Mesendoderm (in vitro differentiated cells): ENCODE measurements around the gene MEIS2.

Experiments used
- DNase-seq: peaks from one replicate; pipeline ENCODE4 v3.0.0; 2013
- H2AK5ac ChIP-seq: 2 replicates; pipeline ENCODE4 v1.6.1; 2013; ENCODE audit warnings: low read length, inconsistent platforms
- H2BK120ac ChIP-seq: 2 replicates; pipeline ENCODE4 v1.6.1; 2013; ENCODE audit warnings: low read depth, mild to moderate bottlenecking, low read length, moderate library complexity, mixed read lengths
- H2BK15ac ChIP-seq: replicated peaks from 2 replicates; pipeline ENCODE4 v1.6.1; 2013; ENCODE audit warnings: low read depth, mild to moderate bottlenecking, moderate library complexity
- H2BK5ac ChIP-seq: 2 replicates; pipeline ENCODE4 v1.6.1; 2013; ENCODE audit warnings: low read length, inconsistent platforms
- H3K18ac ChIP-seq: 2 replicates; pipeline ENCODE4 v1.6.1; 2013; ENCODE audit warnings: mild to moderate bottlenecking, low read length, mixed read lengths
- H3K23ac ChIP-seq: one replicate; pipeline ENCODE4 v1.6.1; 2013; ENCODE audit warnings: low read length
- H3K27ac ChIP-seq: 2 replicates; pipeline ENCODE4 v1.5.1; 2013; ENCODE audit warnings: low read depth, mild to moderate bottlenecking, inconsistent platforms, low read length, moderate library complexity
- H3K27me3 ChIP-seq: 2 replicates; pipeline ENCODE4 v1.6.1; 2013; ENCODE audit warnings: low read length, control low read depth, mild to moderate bottlenecking, inconsistent platforms; ENCODE audit not compliant: insufficient read depth, poor library complexity
- H3K36me3 ChIP-seq: 2 replicates; pipeline ENCODE4 v1.6.1; 2013; ENCODE audit warnings: low read length, inconsistent platforms; ENCODE audit not compliant: control insufficient read depth, insufficient read depth
- H3K4ac ChIP-seq: one replicate; pipeline ENCODE4 v1.6.1; 2013; ENCODE audit warnings: low read depth, mild to moderate bottlenecking, low read length, moderate library complexity
- H3K4me1 ChIP-seq: 2 replicates; pipeline ENCODE4 v1.6.1; 2013; ENCODE audit warnings: low read depth, low read length, inconsistent platforms; ENCODE audit not compliant: control insufficient read depth
- H3K4me2 ChIP-seq: 2 replicates; pipeline ENCODE4 v1.6.1; 2013; ENCODE audit warnings: low read length
- H3K4me3 ChIP-seq: 2 replicates; pipeline ENCODE4 v1.5.1; 2013; ENCODE audit warnings: mild to moderate bottlenecking, low read length
- H3K56ac ChIP-seq: one replicate; pipeline ENCODE4 v1.6.1; 2013; ENCODE audit warnings: low read length
- H3K79me1 ChIP-seq: 2 replicates; pipeline ENCODE4 v1.6.1; 2013; ENCODE audit warnings: low read length, inconsistent platforms
- H3K79me2 ChIP-seq: 2 replicates; pipeline ENCODE4 v1.6.1; 2013; ENCODE audit warnings: mild to moderate bottlenecking, low read length; ENCODE audit not compliant: control insufficient read depth, insufficient read depth
- H3K9ac ChIP-seq: 2 replicates; pipeline ENCODE4 v1.6.1; 2013; ENCODE audit warnings: low read length, inconsistent platforms
- H4K5ac ChIP-seq: one replicate; pipeline ENCODE4 v1.6.1; 2013; ENCODE audit warnings: low read length
- H4K8ac ChIP-seq: one replicate; pipeline ENCODE4 v1.6.1; 2013; ENCODE audit warnings: low read depth, mild to moderate bottlenecking, control low read depth, low read length, moderate library complexity
- WGBS: extraction: QIAGEN DNeasy Blood & Tissue Kit; methylation state at CpG from one replicate; pipeline ENCODE4 v1.1.7; 2013; ENCODE audit warnings: low lambda C conversion rate, missing lambda C conversion rate; ENCODE audit not compliant: insufficient coverage; ENCODE audit errors: extremely low coverage; 5-methylcytosine and 5-hydroxymethylcytosine counted together

Gene MEIS2

GRCh38 chr15:36885771-36886170 lies 214.6 kb downstream of the MEIS2 start:
- no peak for DNase-seq
- H3K9ac ChIP-seq, result no peak overlapping the region
- H3K4me1 ChIP-seq, result no peaks in the 10 kb centered on the region
- no peak overlapping the region for H3K4me2 ChIP-seq
- H3K79me1 ChIP-seq, result no peaks in the 10 kb centered on the region
- H3K23ac ChIP-seq, result no peak overlapping the region
- H3K56ac ChIP-seq, result no peak overlapping the region
- H3K4ac ChIP-seq, result no peak overlapping the region
- H4K8ac ChIP-seq, result no peak overlapping the region
- H3K36me3 ChIP-seq, result no peaks in the 10 kb centered on the region
- no peak overlapping the region for H2AK5ac ChIP-seq
- H3K18ac ChIP-seq, result no peak overlapping the region
- no peak overlapping the region for H3K27ac ChIP-seq
- no peak overlapping the region for H2BK5ac ChIP-seq
- peaks cover 64% of the 10 kb centered on the region for H3K27me3 ChIP-seq
- H3K79me2 ChIP-seq, result no peaks in the 10 kb centered on the region
- no peak overlapping the region for H2BK15ac ChIP-seq
- H3K4me3 ChIP-seq, result no peak overlapping the region
- WGBS, result no CpG with 5 or more reads among the region's 3 CpGs
- no peak overlapping the region for H2BK120ac ChIP-seq
- H4K5ac ChIP-seq, result no peak overlapping the region

DNA sequence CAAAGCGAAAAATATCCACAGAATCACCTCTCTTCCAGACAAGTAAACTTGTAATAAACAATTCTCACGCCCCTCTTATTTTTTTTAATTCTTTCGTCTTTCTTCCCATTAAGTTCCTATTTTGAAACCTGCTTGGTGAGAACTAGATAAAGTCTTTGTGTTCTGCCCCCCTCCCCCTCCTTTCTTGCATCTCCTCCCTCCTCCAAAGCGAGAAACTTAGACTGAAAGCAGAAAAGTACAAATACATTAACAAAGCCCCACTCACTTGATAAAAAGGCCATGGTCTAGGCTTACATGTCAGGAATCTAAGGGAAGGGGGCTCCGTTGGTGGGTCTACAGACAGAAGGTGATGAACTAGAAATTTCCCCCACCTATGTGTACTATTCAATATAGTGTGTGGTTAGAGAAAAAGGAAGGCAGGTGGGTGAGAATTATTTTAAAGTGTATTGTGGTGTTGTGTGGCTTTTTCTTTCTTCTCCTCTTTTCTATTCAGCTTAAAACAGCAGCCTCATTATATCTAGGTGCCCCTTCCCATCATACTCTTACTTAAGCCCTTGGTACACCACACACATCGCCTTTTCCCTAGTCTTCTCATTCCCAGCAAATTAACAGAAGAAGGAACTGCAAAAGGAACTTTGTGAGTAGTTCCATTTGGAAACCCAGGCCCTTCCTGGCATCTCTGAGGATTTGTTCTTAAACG lies 215.3 kb downstream of the MEIS2 start:
- Histone ChIP-seq H3K4me2 (no peak overlapping the region), H2BK15ac (no peak overlapping the region), H3K56ac (no peak overlapping the region), H2BK5ac (no peak overlapping the region), H3K9ac (no peak overlapping the region), H3K23ac (no peak overlapping the region), H3K79me2 (no peaks in the 10 kb centered on the region), H3K36me3 (no peaks in the 10 kb centered on the region), H4K8ac (no peak overlapping the region), H3K4me3 (no peak overlapping the region), H3K27me3 (peaks cover 71% of the 10 kb centered on the region), H3K79me1 (no peaks in the 10 kb centered on the region), H3K27ac (no peak overlapping the region), H3K4me1 (peaks cover 2% of the 10 kb centered on the region), H3K4ac (no peak overlapping the region), H2AK5ac (no peak overlapping the region), H4K5ac (no peak overlapping the region), H2BK120ac (no peak overlapping the region), H3K18ac (no peak overlapping the region)
- no peak for DNase-seq
- WGBS, result no CpG with 5 or more reads among the region's 7 CpGs

GRCh38 chr15:36884518-36884875 lies 215.9 kb downstream of the MEIS2 start:
- H3K79me2 ChIP-seq, result no peaks in the 10 kb centered on the region
- no peaks in the 10 kb centered on the region for H3K79me1 ChIP-seq
- no peak overlapping the region for H3K23ac ChIP-seq
- no peak overlapping the region for H2AK5ac ChIP-seq
- DNase-seq, result no peak
- no peak overlapping the region for H4K8ac ChIP-seq
- H2BK15ac ChIP-seq, result no peak overlapping the region
- H3K4ac ChIP-seq, result no peak overlapping the region
- no peak overlapping the region for H3K56ac ChIP-seq
- peaks cover 2% of the 10 kb centered on the region for H3K4me1 ChIP-seq
- no peak overlapping the region for H4K5ac ChIP-seq
- H3K27ac ChIP-seq, result no peak overlapping the region
- no peak overlapping the region for H3K4me2 ChIP-seq
- no CpG with 5 or more reads among the region's 3 CpGs for WGBS
- no peak overlapping the region for H2BK5ac ChIP-seq
- H3K27me3 ChIP-seq, result peaks cover 77% of the 10 kb centered on the region
- H3K18ac ChIP-seq, result no peak overlapping the region
- H2BK120ac ChIP-seq, result no peak overlapping the region
- no peak overlapping the region for H3K4me3 ChIP-seq
- H3K9ac ChIP-seq, result no peak overlapping the region
- H3K36me3 ChIP-seq, result no peaks in the 10 kb centered on the region

GRCh38 chr15:36883713-36884517 lies 216.4 kb downstream of the MEIS2 start:
- no peak overlapping the region for H2BK15ac ChIP-seq
- WGBS, result no CpG with 5 or more reads among the region's 27 CpGs
- H4K5ac ChIP-seq, result no peak overlapping the region
- H3K4me2 ChIP-seq, result peak overlapping the region; percentile 13
- peak; percentile 92 for DNase-seq
- H3K79me1 ChIP-seq, result no peaks in the 10 kb centered on the region
- peaks cover 78% of the 10 kb centered on the region for H3K27me3 ChIP-seq
- H3K36me3 ChIP-seq, result no peaks in the 10 kb centered on the region
- no peak overlapping the region for H4K8ac ChIP-seq
- H3K23ac ChIP-seq, result no peak overlapping the region
- no peak overlapping the region for H3K56ac ChIP-seq
- no peaks in the 10 kb centered on the region for H3K79me2 ChIP-seq
- no peak overlapping the region for H3K18ac ChIP-seq
- H3K9ac ChIP-seq, result no peak overlapping the region
- H2AK5ac ChIP-seq, result no peak overlapping the region
- H2BK5ac ChIP-seq, result no peak overlapping the region
- H2BK120ac ChIP-seq, result no peak overlapping the region
- H3K4me1 ChIP-seq, result peaks cover 2% of the 10 kb centered on the region
- H3K27ac ChIP-seq, result no peak overlapping the region
- no peak overlapping the region for H3K4ac ChIP-seq
- H3K4me3 ChIP-seq, result no peak overlapping the region

- H2BK120ac ChIP-seq, result no peak overlapping the region
- no peak overlapping the region for H3K4ac ChIP-seq
- no peak overlapping the region for H3K27ac ChIP-seq
- no peak overlapping the region for H2BK5ac ChIP-seq
- no peak overlapping the region for H3K56ac ChIP-seq
- WGBS, result no CpG with 5 or more reads among the region's 27 CpGs
- H3K4me1 ChIP-seq, result peaks cover 2% of the 10 kb centered on the region
- no peak overlapping the region for H3K18ac ChIP-seq
- no peak for DNase-seq
- peaks cover 70% of the 10 kb centered on the region for H3K27me3 ChIP-seq
- no peak overlapping the region for H3K4me2 ChIP-seq
- H3K23ac ChIP-seq, result no peak overlapping the region
- H3K36me3 ChIP-seq, result no peaks in the 10 kb centered on the region
- H2BK15ac ChIP-seq, result no peak overlapping the region
- no peak overlapping the region for H2AK5ac ChIP-seq
- H3K9ac ChIP-seq, result no peak overlapping the region
- H4K8ac ChIP-seq, result no peak overlapping the region
- H3K79me2 ChIP-seq, result no peaks in the 10 kb centered on the region
- H4K5ac ChIP-seq, result no peak overlapping the region
- H3K4me3 ChIP-seq, result no peak overlapping the region
- no peaks in the 10 kb centered on the region for H3K79me1 ChIP-seq
Measured at GRCh38 chr15:36882487-36883131, 217.7 kb downstream of the MEIS2 start.
